Aorta (tissue), 5 donors: ENCODE measurements around the gene FGA. TPM values are rescaled to one million over a fixed set of nuclear protein-coding genes. Genes with fewer than 3 reads are reported as not detected.

Experiments used
- ATAC-seq: fragments of 200-7000 bp; cut with Tn5 transposase; one replicate; pipeline ENCODE4 v1.9.1; 2022; ENCODE audit warnings: moderate library complexity; ENCODE audit not compliant: low FRiP score
- DNase-seq, 2 donors: peaks; one replicate each; pipeline ENCODE4 v3.0.0-alpha.2; 2020
- H3K27ac ChIP-seq, 2 donors: one replicate each; pipeline ENCODE4 v1.5.1; 2013; ENCODE audit warnings: low read length in 2 of 2, mild to moderate bottlenecking in 2 of 2, moderate library complexity in 2 of 2, control low read depth in 1 of 2, inconsistent platforms in 1 of 2, low read depth in 1 of 2
- H3K27me3 ChIP-seq, 2 donors: one replicate each; pipeline ENCODE4 v1.6.1; 2013; ENCODE audit warnings: control low read depth in 1 of 2, low read length in 1 of 2, mild to moderate bottlenecking in 1 of 2, moderate library complexity in 1 of 2; ENCODE audit not compliant: insufficient read depth in 2 of 2, control insufficient read depth in 1 of 2
- H3K36me3 ChIP-seq, 2 donors: one replicate each; pipeline ENCODE4 v1.6.1; 2013; ENCODE audit warnings: control low read depth in 1 of 2, low read length in 1 of 2, mild to moderate bottlenecking in 1 of 2; ENCODE audit not compliant: insufficient read depth in 2 of 2, control insufficient read depth in 1 of 2
- H3K4me1 ChIP-seq, 2 donors: one replicate each; pipeline ENCODE4 v1.6.1; 2013; ENCODE audit warnings: low read length in 2 of 2, control low read depth in 1 of 2, mild to moderate bottlenecking in 1 of 2, moderate library complexity in 1 of 2; ENCODE audit not compliant: insufficient read depth in 2 of 2, control insufficient read depth in 1 of 2
- H3K4me3 ChIP-seq, 2 donors: one replicate each; pipeline ENCODE4 v1.5.1; 2013; ENCODE audit warnings: low read length in 2 of 2, control low read depth in 1 of 2, mild to moderate bottlenecking in 1 of 2
- H3K9me3 ChIP-seq: one replicate; pipeline ENCODE4 v1.6.1; 2013; ENCODE audit warnings: mild to moderate bottlenecking, low read length; ENCODE audit not compliant: control insufficient read depth
- WGBS, 2 donors: extraction: QIAGEN DNeasy Blood & Tissue Kit; methylation state at CpG; one replicate each; pipeline ENCODE4 v1.1.7; 2013; 5-methylcytosine and 5-hydroxymethylcytosine counted together
- intact Hi-C, 2 donors: fragments of 100-400 bp; cut with DNase I; formaldehyde crosslinking; loops; one replicate each; pipeline versions ENCODE4 v1.14.2 to v1.15.0; 2022
- polyA plus RNA-seq, 2 donors: library from polyadenylated mRNA; stranded (reverse); fragments of 200-250 nt; gene quantifications; one replicate each; pipeline ENCODE4 v1.2.3, GENCODE V29; 2013
- total RNA-seq, 2 donors: library from RNA; stranded (reverse); fragmentation: NEBNext Ultra II Directional; extraction: Animal tissue kit (Norgen Biotek cat#: 25700); gene quantifications; one replicate each; pipeline ENCODE4 v1.2.1, GENCODE V29; 2021
- donor health status: healthy with polysubstance abuse.
- donor health status: Bipolar disorder and iron deficiency.
- donor health status: DM: no; HTN: no; CAD: no.
- donor health status: DM: no; HTN: no; CAD: no.
- donor health status: DM: yes; HTN: yes; CAD: no.

Gene FGA
- total and polyA plus RNA-seq, 4 donors = 1.8 TPM; not detected in 3

DNA sequence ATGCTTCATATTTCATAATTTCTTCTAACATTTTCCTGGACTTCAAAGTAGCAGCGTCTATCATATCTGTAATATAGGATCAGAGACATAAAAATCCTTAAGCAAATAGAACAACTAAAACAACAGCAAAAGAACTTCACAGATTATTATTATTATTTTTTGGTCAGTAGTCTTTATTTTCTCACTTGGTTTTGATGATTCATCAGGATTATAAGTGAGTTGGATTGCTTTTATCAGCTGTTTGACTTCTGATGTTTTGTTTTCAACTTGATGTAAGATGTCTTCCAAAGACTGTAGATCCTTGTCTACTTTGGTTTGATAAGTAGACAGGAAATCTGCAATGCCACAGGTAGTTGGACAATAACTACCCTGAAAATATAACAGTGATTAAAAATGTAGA lies 21.3 kb upstream of the FGA start:
- H3K36me3 ChIP-seq = no peaks in the 10 kb centered on the region
- no peaks in the 10 kb centered on the region for H3K9me3 ChIP-seq
- H3K27me3 ChIP-seq = peaks cover 0 to 3% of the 10 kb centered on the region in 2 donors
- H3K4me3 ChIP-seq = no peak overlapping the region
- H3K4me1 ChIP-seq = peaks cover 0 to 1% of the 10 kb centered on the region in 2 donors
- ATAC-seq (no peak), DNase-seq (no peak)
- no peak overlapping the region for H3K27ac ChIP-seq
- intact Hi-C loops = no loop called here
- WGBS, 2 donors = 72 to 85% methylated on average over 1 of the region's 1 CpG

DNA sequence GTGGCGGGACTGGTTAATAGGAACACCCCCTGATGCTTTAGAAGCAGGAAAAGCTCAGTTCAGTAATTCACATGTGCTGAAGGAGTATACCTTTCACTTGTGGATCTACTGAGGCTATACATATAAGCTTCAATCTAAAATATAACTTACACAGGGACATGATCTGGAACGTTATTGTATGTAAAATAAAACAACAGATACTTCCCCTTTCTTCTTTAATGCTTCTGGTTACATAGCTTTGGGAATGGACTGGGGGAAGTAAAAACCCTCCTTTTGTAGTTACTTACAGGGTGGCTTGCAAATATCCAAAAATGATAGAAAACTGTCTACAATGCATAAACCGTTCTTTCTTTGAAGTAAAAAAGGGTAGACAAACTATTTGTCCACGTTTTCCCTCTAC lies 20.0 kb upstream of the FGA start:
- no peak for ATAC-seq
- DNase-seq = no peak
- Histone ChIP-seq H3K9me3 (no peaks in the 10 kb centered on the region), H3K4me1 (peaks cover 0 to 1% of the 10 kb centered on the region in 2 donors), H3K4me3 (no peak overlapping the region), H3K36me3 (no peaks in the 10 kb centered on the region), H3K27me3 (peaks cover 0 to 3% of the 10 kb centered on the region in 2 donors), H3K27ac (no peak overlapping the region)
- intact Hi-C loops = no loop called here
- WGBS, 2 donors = 67 to 68% methylated on average over 4 of the region's 4 CpGs

- Histone ChIP-seq H3K9me3 (no peaks in the 10 kb centered on the region), H3K4me3 (no peak overlapping the region), H3K4me1 (peaks cover 0 to 1% of the 10 kb centered on the region in 2 donors), H3K36me3 (no peaks in the 10 kb centered on the region), H3K27me3 (peaks cover 0 to 3% of the 10 kb centered on the region in 2 donors), H3K27ac (no peak overlapping the region)
- DNase-seq = no peak
- WGBS, 2 donors = 42 to 51% methylated on average over 4 of the region's 4 CpGs
- no peak for ATAC-seq
- intact Hi-C loops = no loop called here
Measured at GRCh38 chr4:154609532-154609931, 19.0 kb upstream of the FGA start.

DNA sequence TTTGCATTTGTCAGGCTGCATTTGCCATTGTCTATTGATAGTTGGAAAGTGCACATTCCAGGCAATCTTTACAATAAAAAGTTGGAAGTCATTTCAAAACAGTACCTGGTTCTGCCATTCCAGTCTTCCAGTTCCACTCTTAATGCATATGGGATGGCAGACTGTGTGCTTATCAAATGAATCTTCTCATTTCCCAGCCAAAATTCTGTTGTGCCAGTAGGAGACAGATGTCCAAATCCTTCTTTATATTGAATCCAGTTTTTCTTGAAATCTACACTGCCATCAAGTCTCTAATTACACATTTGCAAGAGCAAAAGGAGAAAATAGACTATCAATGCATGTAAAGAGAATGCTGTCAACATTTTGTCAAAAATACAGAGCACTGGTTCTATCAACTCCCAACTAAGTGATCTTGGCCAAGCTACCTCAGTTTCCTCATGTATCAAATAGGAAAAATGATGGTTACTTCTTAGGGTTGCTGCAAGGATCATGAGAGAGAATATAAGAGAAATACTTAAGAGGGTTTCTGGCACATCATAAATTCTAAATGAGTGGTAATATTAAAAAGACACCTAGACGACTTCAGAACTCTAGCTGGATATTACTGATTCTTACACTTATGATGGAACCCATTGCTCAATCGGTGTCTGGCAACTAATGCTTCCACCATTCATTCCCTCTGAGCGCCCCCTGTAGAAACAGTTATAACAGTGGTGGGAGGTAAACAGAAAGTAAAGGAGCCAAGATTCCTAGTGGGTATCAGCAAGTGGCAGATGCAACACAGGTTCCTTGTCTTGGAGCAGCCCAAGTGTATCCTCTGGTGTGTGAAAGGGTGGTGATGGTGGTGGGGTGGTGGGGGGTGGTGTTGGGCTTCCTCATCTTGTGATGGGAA lies 18.1 kb upstream of the FGA start:
- intact Hi-C loops = no loop called here
- WGBS, 2 donors = 78 to 88% methylated on average over 3 of the region's 3 CpGs
- no peak for ATAC-seq

GRCh38 chr4:154606728-154607723 lies 16.5 kb upstream of the FGA start:
- Histone ChIP-seq H3K27ac (no peak overlapping the region), H3K9me3 (no peaks in the 10 kb centered on the region), H3K4me3 (no peak overlapping the region), H3K4me1 (no peaks in the 10 kb centered on the region), H3K36me3 (no peaks in the 10 kb centered on the region), H3K27me3 (no peaks in the 10 kb centered on the region)
- no peak for ATAC-seq
- intact Hi-C loops = no loop called here
- DNase-seq = no peak
- WGBS, 2 donors = 92 to 95% methylated on average over 6 of the region's 6 CpGs

More for the DNA sequence above, 18.1 kb upstream of the FGA start:
- peaks cover 0 to 1% of the 10 kb centered on the region in 2 donors for H3K4me1 ChIP-seq
- H3K9me3 ChIP-seq = no peaks in the 10 kb centered on the region
- H3K36me3 ChIP-seq = no peaks in the 10 kb centered on the region
- H3K27ac ChIP-seq = no peak overlapping the region
- H3K27me3 ChIP-seq = peaks cover 0 to 3% of the 10 kb centered on the region in 2 donors
- no peak overlapping the region for H3K4me3 ChIP-seq
- no peak for DNase-seq

GRCh38 chr4:154604696-154605200 lies 14.2 kb upstream of the FGA start:
- intact Hi-C loops = no loop called here
- Histone ChIP-seq H3K4me3 (no peak overlapping the region), H3K27me3 (no peaks in the 10 kb centered on the region), H3K9me3 (no peaks in the 10 kb centered on the region), H3K4me1 (no peaks in the 10 kb centered on the region), H3K27ac (no peak overlapping the region), H3K36me3 (no peaks in the 10 kb centered on the region)
- no peak for DNase-seq
- WGBS, 2 donors = 74 to 76% methylated on average over 4 of the region's 4 CpGs
- no peak for ATAC-seq

- intact Hi-C loops = no loop called here
- H3K27me3 ChIP-seq = no peaks in the 10 kb centered on the region
- DNase-seq (no peak), ATAC-seq (no peak)
- H3K36me3 ChIP-seq = no peaks in the 10 kb centered on the region
- WGBS, 2 donors = 91 to 92% methylated on average over 6 of the region's 6 CpGs
- H3K27ac ChIP-seq = no peak overlapping the region
- H3K9me3 ChIP-seq = no peaks in the 10 kb centered on the region
- no peak overlapping the region for H3K4me3 ChIP-seq
- no peaks in the 10 kb centered on the region for H3K4me1 ChIP-seq
Measured at GRCh38 chr4:154603033-154603943, 12.7 kb upstream of the FGA start.
